TTC549 (cell line): ENCODE measurements around the gene CAPS.

Source experiments
- FAIRE-seq: peaks from 2 replicates; lab custom pipeline; 2012; peaks lifted over from hg19 to GRCh38; lab: Jason Lieb, UNC

The CAPS gene

GRCh38 chr19:5891938-5892771, 21.9 kb upstream of the CAPS start:
- no peak for FAIRE-seq

GRCh38 chr19:5892772-5893275, 21.2 kb upstream of the CAPS start:
- no peak for FAIRE-seq

GRCh38 chr19:5893296-5893903, 20.7 kb upstream of the CAPS start:
- no peak for FAIRE-seq

- no peak for FAIRE-seq
Observed at GRCh38 chr19:5893907-5894703, 19.9 kb upstream of the CAPS start.

- FAIRE-seq: no peak
Observed at GRCh38 chr19:5894704-5895349, 19.2 kb upstream of the CAPS start.

GRCh38 chr19:5895409-5895808, 18.6 kb upstream of the CAPS start:
- no peak for FAIRE-seq

GRCh38 chr19:5895890-5896289, 18.2 kb upstream of the CAPS start:
- FAIRE-seq: no peak

- no peak for FAIRE-seq
Observed at GRCh38 chr19:5896365-5897076, 17.5 kb upstream of the CAPS start.

- no peak for FAIRE-seq
Observed at GRCh38 chr19:5897189-5897969, 16.7 kb upstream of the CAPS start.

GRCh38 chr19:5899728-5900526, 14.1 kb upstream of the CAPS start:
- no peak for FAIRE-seq

- no peak for FAIRE-seq
Observed at GRCh38 chr19:5900976-5901375, 13.1 kb upstream of the CAPS start.

GRCh38 chr19:5903056-5903623, 10.9 kb upstream of the CAPS start:
- no peak for FAIRE-seq

- FAIRE-seq: no peak
Observed at GRCh38 chr19:5903624-5904351, 10.3 kb upstream of the CAPS start, which contains the start of gene NDUFA11. NDUFA11 (minus strand) TSS chr19:5903790; CDS start chr19:5903708, 82 bp downstream.

- peak; percentile 98 for FAIRE-seq
Observed at GRCh38 chr19:5904352-5905113, 9.5 kb upstream of the CAPS start, which contains the start of gene VMAC. VMAC (plus strand) TSS chr19:5904872; CDS start chr19:5904891, 19 bp downstream.

GRCh38 chr19:5905114-5905778, 8.8 kb upstream of the CAPS start:
- FAIRE-seq: no peak

- no peak for FAIRE-seq
Observed at GRCh38 chr19:5907241-5907640, 6.8 kb upstream of the CAPS start.

GRCh38 chr19:5908773-5909442, 5.1 kb upstream of the CAPS start:
- FAIRE-seq: no peak
